Gastrocnemius medialis (tissue), 4 donors: ENCODE results near the gene SCNN1B.

Experiments used
- CTCF ChIP-seq, 5 experiments: fragments of 450-650 bp in 3 of 5; fragments of 200-600 bp in 2 of 5; sonication (generic) in 2 of 5; IDR thresholded peaks in 4 of 5; conservative IDR thresholded peaks in 1 of 5; 1 replicate in 4 of 5; 2 replicates in 1 of 5; pipeline ENCODE4 v1.5.1; 2016 to 2019; ENCODE audit warnings: antibody characterized with exemption in 5 of 5, mild to moderate bottlenecking in 3 of 5, moderate library complexity in 3 of 5
- POLR2A ChIP-seq, 2 donors: fragments of 450-650 bp; IDR thresholded peaks; one replicate each; pipeline ENCODE4 v1.6.1; 2017; ENCODE audit warnings: antibody characterized with exemption in 2 of 2, mild to moderate bottlenecking in 2 of 2, moderate library complexity in 2 of 2

- TF ChIP-seq POLR2A (IDR thresholded peaks at IDR 0.05) (no peak), CTCF (IDR thresholded peaks at IDR 0.05 in 4 of 5, conservative IDR thresholded peaks at IDR 0.05 in 1 of 5) (no peak)
Measured at GRCh38 chr16:23278031-23278430, 24.1 kb upstream of the SCNN1B start.
